NCI-H1694 treated with DMSO at 0.1 percent for 48 hours (cell line): ENCODE results near the gene CEACAM18.

Experiments used
- DNase-seq: peaks from one replicate; lab custom pipeline; 2025; lab: John Stamatoyannopoulos, UW

CEACAM18 gene

GRCh38 chr19:51531349-51532315 is 53.3 kb downstream of the CEACAM18 start, which contains the start of gene SIGLEC6:
Gene SIGLEC6, minus strand, starts transcription at chr19:51531670. Its CDS starts 22 bp downstream, at chr19:51531648.
- no peak for DNase-seq

GRCh38 chr19:51535535-51535934 is 57.2 kb downstream of the CEACAM18 start:
- DNase-seq, result no peak

- no peak for DNase-seq
Measured at GRCh38 chr19:51539821-51540366, 61.6 kb downstream of the CEACAM18 start.
